Neural progenitor cell (in vitro differentiated cells): Measurements from ENCODE around the gene C19orf12. TPM values are rescaled to one million over a fixed set of nuclear protein-coding genes. Genes with fewer than 3 reads are reported as not detected.

ENCODE experiments used
- DNase-seq: peaks from one replicate; pipeline ENCODE4 v3.0.0-alpha.2; 2016; ENCODE audit warnings: low spot score
- H2AFZ ChIP-seq: fragments of 200-600 bp; sonication (generic); replicated peaks from 2 replicates; pipeline ENCODE4 v1.6.1; 2016; ENCODE audit warnings: antibody characterized with exemption
- H3F3A ChIP-seq: fragments of 200-600 bp; sonication (generic); 2 replicates; pipeline ENCODE4 v1.6.1; 2016; ENCODE audit warnings: antibody characterized with exemption, low read depth
- H3K27ac ChIP-seq: fragments of 200-600 bp; sonication (generic); 2 replicates; pipeline ENCODE4 v1.5.1; 2016; ENCODE audit warnings: mild to moderate bottlenecking
- H3K27me3 ChIP-seq: fragments of 200-600 bp; sonication (generic); 2 replicates; pipeline ENCODE4 v1.6.1; 2016; ENCODE audit warnings: mild to moderate bottlenecking, moderate library complexity
- H3K36me3 ChIP-seq: fragments of 200-600 bp; sonication (generic); 2 replicates; pipeline ENCODE4 v1.5.1; 2016
- H3K4me1 ChIP-seq: fragments of 200-600 bp; sonication (generic); 2 replicates; pipeline ENCODE4 v1.6.1; 2016; ENCODE audit warnings: mixed run types
- H3K4me2 ChIP-seq: fragments of 200-600 bp; sonication (generic); 2 replicates; pipeline ENCODE4 v1.6.1; 2016
- H3K4me3 ChIP-seq: fragments of 200-600 bp; sonication (generic); 2 replicates; pipeline ENCODE4 v1.5.1; 2016
- H3K79me2 ChIP-seq: fragments of 200-600 bp; sonication (generic); 2 replicates; pipeline ENCODE4 v1.6.1; 2016; ENCODE audit warnings: low read depth
- H3K9ac ChIP-seq: fragments of 200-600 bp; sonication (generic); 2 replicates; pipeline ENCODE4 v1.6.1; 2016
- H3K9me3 ChIP-seq: fragments of 200-600 bp; sonication (generic); 2 replicates; pipeline ENCODE4 v1.5.1; 2016; ENCODE audit warnings: low read depth
- H4K20me1 ChIP-seq: fragments of 200-600 bp; sonication (generic); 2 replicates; pipeline ENCODE4 v1.6.1; 2016; ENCODE audit warnings: low read depth
- H3K27ac Mint-ChIP-seq: 3 replicates; pipeline ENCODE4 v1.8.0; 2021; ENCODE audit warnings: mixed read lengths
- H3K27me3 Mint-ChIP-seq: 2 replicates; pipeline ENCODE4 v1.8.0; 2022; ENCODE audit warnings: low read depth, mild to moderate bottlenecking, inconsistent platforms, moderate library complexity, mixed read lengths; ENCODE audit not compliant: insufficient read depth
- H3K36me3 Mint-ChIP-seq: 3 replicates; pipeline ENCODE4 v1.8.0; 2021; ENCODE audit warnings: mixed read lengths
- H3K4me1 Mint-ChIP-seq: 3 replicates; pipeline ENCODE4 v1.8.0; 2021; ENCODE audit warnings: mixed read lengths
- H3K4me3 Mint-ChIP-seq: 3 replicates; pipeline ENCODE4 v1.8.0; 2021; ENCODE audit warnings: mild to moderate bottlenecking, moderate library complexity, mixed read lengths
- H3K9me3 Mint-ChIP-seq: 3 replicates; pipeline ENCODE4 v1.8.0; 2020; ENCODE audit warnings: mixed read lengths
- CTCF ChIP-seq: fragments of 200-600 bp; sonication (generic); IDR thresholded peaks from 2 replicates; pipeline ENCODE4 v1.5.1; 2017; ENCODE audit warnings: antibody characterized with exemption, mild to moderate bottlenecking
- EZH2 ChIP-seq: fragments of 200-600 bp; sonication (generic); IDR thresholded peaks from 2 replicates; pipeline ENCODE4 v1.6.1; 2017; ENCODE audit warnings: antibody characterized with exemption, mild to moderate bottlenecking, moderate library complexity
- EZH2phosphoT487 ChIP-seq: fragments of 200-600 bp; sonication (generic); IDR thresholded peaks from 2 replicates; pipeline ENCODE4 v1.6.1; 2017; ENCODE audit warnings: antibody characterized with exemption
- total RNA-seq: library from RNA; depleted of rRNA; stranded (reverse); fragments of >200 nt; gene quantifications from 2 replicates; pipeline ENCODE4 v1.2.3, GENCODE V29; 2015; ENCODE audit warnings: low replicate concordance

Gene C19orf12
- total RNA-seq, 1 donor from 2014 or later = 28.2 TPM

GRCh38 chr19:29687897-29688728, 26.9 kb downstream of the C19orf12 start:
- H3K4me2 ChIP-seq = no peak overlapping the region

GRCh38 chr19:29687244-29687896, 27.7 kb downstream of the C19orf12 start:
- H3K9ac ChIP-seq = no peak overlapping the region
- no peaks in the 10 kb centered on the region for H3K27me3 ChIP-seq
- peaks cover 12% of the 10 kb centered on the region for H3F3A ChIP-seq
- no peaks in the 10 kb centered on the region for H4K20me1 ChIP-seq
- H3K9me3 Mint-ChIP-seq = peaks cover 9% of the 10 kb centered on the region
- peaks cover 16% of the 10 kb centered on the region for H3K4me1 ChIP-seq
- H3K4me3 ChIP-seq = no peak overlapping the region
- no peak overlapping the region for H2AFZ ChIP-seq
- H3K4me3 Mint-ChIP-seq = no peak overlapping the region
- H3K27ac Mint-ChIP-seq = no peak overlapping the region
- H3K36me3 ChIP-seq = no peaks in the 10 kb centered on the region
- H3K36me3 Mint-ChIP-seq = peaks cover 6% of the 10 kb centered on the region
- H3K4me2 ChIP-seq = no peak overlapping the region
- peaks cover 4% of the 10 kb centered on the region for H3K27me3 Mint-ChIP-seq
- H3K9me3 ChIP-seq = no peaks in the 10 kb centered on the region
- no peaks in the 10 kb centered on the region for H3K79me2 ChIP-seq
- peaks cover 23% of the 10 kb centered on the region for H3K4me1 Mint-ChIP-seq
- TF ChIP-seq EZH2phosphoT487 (no peak), EZH2 (no peak), CTCF (no peak)
- no peak overlapping the region for H3K27ac ChIP-seq
- no peak for DNase-seq

More at GRCh38 chr19:29687897-29688728, 26.9 kb downstream of the C19orf12 start:
- Mint-ChIP-seq H3K4me1 (peaks cover 17% of the 10 kb centered on the region), H3K9me3 (peaks cover 9% of the 10 kb centered on the region), H3K27ac (no peak overlapping the region), H3K27me3 (peaks cover 4% of the 10 kb centered on the region), H3K4me3 (no peak overlapping the region), H3K36me3 (peaks cover 6% of the 10 kb centered on the region)
- Histone ChIP-seq H3K9me3 (no peaks in the 10 kb centered on the region), H3K79me2 (no peaks in the 10 kb centered on the region), H3K4me3 (no peak overlapping the region), H3K27me3 (no peaks in the 10 kb centered on the region), H2AFZ (no peak overlapping the region), H3F3A (peaks cover 6% of the 10 kb centered on the region), H3K36me3 (no peaks in the 10 kb centered on the region), H4K20me1 (no peaks in the 10 kb centered on the region), H3K4me1 (peaks cover 8% of the 10 kb centered on the region), H3K9ac (no peak overlapping the region), H3K27ac (no peak overlapping the region)
- no peak for DNase-seq
- TF ChIP-seq EZH2phosphoT487 (no peak), CTCF (no peak), EZH2 (no peak)

- H3K9me3 ChIP-seq = no peaks in the 10 kb centered on the region
- Mint-ChIP-seq H3K27me3 (peaks cover 4% of the 10 kb centered on the region), H3K27ac (no peak overlapping the region), H3K36me3 (peaks cover 6% of the 10 kb centered on the region), H3K9me3 (peaks cover 7% of the 10 kb centered on the region), H3K4me3 (no peak overlapping the region), H3K4me1 (peaks cover 26% of the 10 kb centered on the region)
- no peak for TF ChIP-seq EZH2
- no peak for TF ChIP-seq CTCF
- no peak for TF ChIP-seq EZH2phosphoT487
- H4K20me1 ChIP-seq = peaks cover 6% of the 10 kb centered on the region
- no peak overlapping the region for H3K27ac ChIP-seq
- H3K79me2 ChIP-seq = no peaks in the 10 kb centered on the region
- no peak overlapping the region for H3K9ac ChIP-seq
- peaks cover 18% of the 10 kb centered on the region for H3K4me1 ChIP-seq
- no peak overlapping the region for H3K4me3 ChIP-seq
- H3K4me2 ChIP-seq = no peak overlapping the region
- peaks cover 12% of the 10 kb centered on the region for H3F3A ChIP-seq
- no peak for DNase-seq
- H3K27me3 ChIP-seq = no peaks in the 10 kb centered on the region
- H2AFZ ChIP-seq = no peak overlapping the region
- no peaks in the 10 kb centered on the region for H3K36me3 ChIP-seq
These were observed 28.7 kb downstream of the C19orf12 start for GRCh38 chr19:29686285-29686805.
